ENCODE results near the gene CHST8. TPM values are rescaled to one million over a fixed set of nuclear protein-coding genes. Genes with fewer than 3 reads are reported as not detected.

The CHST8 gene
- total RNA-seq, 2 donors from 2014 or later: 2.7 TPM; not detected in 1

DNA sequence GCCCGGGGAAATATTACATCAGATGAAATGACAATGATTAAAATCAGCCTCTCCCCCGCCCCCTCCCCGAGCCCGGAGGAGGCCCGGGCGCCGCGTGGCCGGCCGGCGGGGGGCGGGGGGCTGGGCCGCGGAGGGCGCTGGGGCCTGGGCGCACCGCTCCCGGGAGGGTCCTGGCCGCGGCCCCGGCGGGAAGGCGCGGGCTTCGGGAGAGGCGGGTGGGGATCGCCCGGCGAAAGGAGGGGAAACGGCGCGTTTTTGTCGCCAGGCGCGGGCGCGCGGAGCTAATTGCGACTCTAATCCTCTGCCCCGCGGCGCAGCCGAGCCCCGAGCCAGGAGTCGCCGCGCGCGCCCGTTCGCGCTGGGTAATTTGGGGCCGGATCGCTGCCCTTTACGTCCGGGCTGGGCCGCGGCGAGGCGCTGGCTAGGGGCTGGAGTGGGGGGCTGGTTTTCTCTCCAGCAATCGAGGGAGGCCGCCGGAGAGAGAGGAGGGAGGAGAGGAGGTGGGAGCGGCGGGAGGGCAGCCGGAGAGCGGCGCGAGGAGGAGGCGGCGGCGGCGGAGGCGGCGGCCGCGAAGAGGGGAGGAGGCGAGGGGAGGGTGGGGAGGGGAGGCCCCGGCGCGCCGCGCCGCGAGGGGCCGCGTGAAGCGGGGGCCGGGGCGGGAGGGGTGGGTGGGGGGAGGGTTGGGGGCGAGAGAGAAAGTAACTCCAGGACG is 174.6 kb downstream of the CHST8 start, which contains the start of gene KCTD15:
Gene KCTD15, plus strand, starts transcription at position 707 of the 712 bp plus-strand sequence. CDS start 3,585 bp downstream, outside the sequence.
- H3K4me1 Mint-ChIP-seq: peaks cover 6% of the 10 kb centered on the region
- H3K27ac Mint-ChIP-seq: peak within 1 kb of the TSS; percentile 2
- DNase-seq: no peak
- H3K4me3 Mint-ChIP-seq: peak within 1 kb of the TSS; percentile 89
- peak; percentile 32 for ATAC-seq
- peaks cover 12% of the 10 kb centered on the region for H3K27me3 Mint-ChIP-seq
- H3K9me3 ChIP-seq (ENCODE audit: control insufficient read depth, low read length, poor library complexity, severe bottlenecking): no peaks in the 10 kb centered on the region
- H3K36me3 Mint-ChIP-seq (ENCODE audit: low read depth): no peaks in the 10 kb centered on the region

DNA sequence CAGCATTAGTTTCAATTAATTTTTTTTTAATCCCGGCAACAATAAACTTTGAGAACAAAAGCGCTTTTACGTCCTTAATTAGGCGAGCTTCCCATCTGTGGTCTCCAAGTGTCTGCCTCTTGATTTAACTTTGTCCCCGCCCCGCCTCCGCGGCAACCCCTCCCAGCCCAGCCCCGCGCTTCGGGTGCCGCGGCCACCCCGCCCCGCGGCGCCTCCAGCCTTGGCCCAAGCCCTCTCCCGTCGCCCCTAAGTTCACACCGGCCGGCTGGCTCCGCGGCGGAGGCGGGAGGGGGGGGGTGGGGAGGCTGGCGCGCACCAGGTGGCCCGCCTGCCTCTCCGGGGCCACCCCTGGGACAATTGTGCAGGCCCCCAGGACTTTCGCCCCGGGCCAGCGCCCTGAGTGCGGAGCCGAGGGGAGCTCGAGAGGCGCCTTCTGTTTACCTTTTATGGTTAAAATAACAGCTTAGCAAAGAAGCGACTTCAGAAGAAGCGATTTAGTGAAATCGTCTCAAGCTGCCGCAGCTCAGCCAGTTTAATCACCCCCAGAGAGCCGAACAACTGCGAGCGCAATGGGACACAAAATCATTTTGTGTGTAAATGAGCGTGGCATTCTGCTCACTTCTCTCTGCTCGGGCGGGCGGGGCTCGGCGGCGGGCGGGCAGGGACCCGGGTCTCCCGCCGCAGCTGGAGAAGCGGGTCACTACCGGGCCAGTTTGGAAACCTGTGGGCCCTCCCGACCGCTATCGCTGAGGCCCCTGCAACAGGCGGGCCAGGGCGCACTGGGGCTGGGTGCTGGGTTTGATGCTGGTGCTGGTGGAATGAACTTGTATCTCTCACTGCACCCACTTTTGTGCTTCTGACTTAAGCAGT is 176.3 kb downstream of the CHST8 start:
- peak; percentile 47 for ATAC-seq
- H3K27me3 Mint-ChIP-seq: peaks cover 6% of the 10 kb centered on the region
- H3K4me1 Mint-ChIP-seq: peaks cover 6% of the 10 kb centered on the region
- no peak for DNase-seq
- H3K27ac Mint-ChIP-seq: peak overlapping the region; percentile 2
- no peaks in the 10 kb centered on the region for H3K36me3 Mint-ChIP-seq (ENCODE audit: low read depth)
- H3K4me3 Mint-ChIP-seq: peak overlapping the region; percentile 89
- H3K9me3 ChIP-seq (ENCODE audit: control insufficient read depth, low read length, poor library complexity, severe bottlenecking): no peaks in the 10 kb centered on the region

DNA sequence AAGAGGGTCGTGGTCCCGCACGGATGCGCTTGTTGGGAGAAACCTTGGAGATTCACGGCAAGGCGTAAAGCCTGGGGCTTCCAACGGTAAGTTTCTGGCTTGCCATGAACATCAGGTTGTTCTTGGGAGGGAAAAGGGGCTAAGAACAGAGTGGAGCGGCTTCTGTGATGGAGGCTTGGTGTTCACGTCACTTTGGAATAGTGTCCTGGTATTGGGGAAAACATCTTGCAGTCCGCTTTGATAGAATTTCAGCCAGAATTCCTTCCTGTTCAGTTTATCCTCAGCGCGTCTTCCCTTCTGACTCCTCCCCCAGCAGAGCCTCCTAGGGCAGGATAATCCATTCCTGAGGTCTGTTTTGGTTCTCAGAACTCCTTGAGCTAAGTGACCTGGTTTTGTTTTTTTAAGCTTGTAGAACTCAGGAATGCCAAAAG is 176.9 kb downstream of the CHST8 start:
- Mint-ChIP-seq H3K4me1 (peaks cover 6% of the 10 kb centered on the region), H3K4me3 (peak overlapping the region; percentile 31), H3K27ac (no peak overlapping the region), H3K36me3 (ENCODE audit: low read depth) (no peaks in the 10 kb centered on the region), H3K27me3 (no peaks in the 10 kb centered on the region)
- no peak for ATAC-seq
- DNase-seq: no peak
- no peaks in the 10 kb centered on the region for H3K9me3 ChIP-seq (ENCODE audit: control insufficient read depth, low read length, poor library complexity, severe bottlenecking)

DNA sequence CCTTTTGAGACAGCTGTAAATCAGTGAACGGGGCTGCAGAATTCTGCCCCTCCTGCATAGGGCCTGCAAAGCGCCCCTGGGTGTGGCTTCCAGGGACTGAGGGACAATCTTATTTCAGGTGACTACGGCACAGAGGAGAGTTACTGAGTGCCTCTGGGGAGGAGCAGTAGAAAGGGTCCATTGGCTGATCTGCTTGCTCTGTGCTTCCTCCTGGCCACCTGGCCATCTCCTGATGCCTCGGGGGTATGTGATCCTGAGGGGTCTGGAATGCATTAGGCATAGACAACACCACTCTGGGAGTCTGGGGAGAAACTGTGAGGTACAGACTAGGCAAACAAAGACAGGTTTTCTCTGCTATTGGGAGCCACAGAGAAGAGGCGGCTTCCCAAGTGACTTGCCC is 177.7 kb downstream of the CHST8 start:
- Mint-ChIP-seq H3K27me3 (no peaks in the 10 kb centered on the region), H3K27ac (peak overlapping the region; percentile 39), H3K36me3 (ENCODE audit: low read depth) (no peaks in the 10 kb centered on the region), H3K4me1 (peaks cover 8% of the 10 kb centered on the region), H3K4me3 (no peak overlapping the region)
- no peak for ATAC-seq
- H3K9me3 ChIP-seq (ENCODE audit: control insufficient read depth, low read length, poor library complexity, severe bottlenecking): no peaks in the 10 kb centered on the region
- no peak for DNase-seq

DNA sequence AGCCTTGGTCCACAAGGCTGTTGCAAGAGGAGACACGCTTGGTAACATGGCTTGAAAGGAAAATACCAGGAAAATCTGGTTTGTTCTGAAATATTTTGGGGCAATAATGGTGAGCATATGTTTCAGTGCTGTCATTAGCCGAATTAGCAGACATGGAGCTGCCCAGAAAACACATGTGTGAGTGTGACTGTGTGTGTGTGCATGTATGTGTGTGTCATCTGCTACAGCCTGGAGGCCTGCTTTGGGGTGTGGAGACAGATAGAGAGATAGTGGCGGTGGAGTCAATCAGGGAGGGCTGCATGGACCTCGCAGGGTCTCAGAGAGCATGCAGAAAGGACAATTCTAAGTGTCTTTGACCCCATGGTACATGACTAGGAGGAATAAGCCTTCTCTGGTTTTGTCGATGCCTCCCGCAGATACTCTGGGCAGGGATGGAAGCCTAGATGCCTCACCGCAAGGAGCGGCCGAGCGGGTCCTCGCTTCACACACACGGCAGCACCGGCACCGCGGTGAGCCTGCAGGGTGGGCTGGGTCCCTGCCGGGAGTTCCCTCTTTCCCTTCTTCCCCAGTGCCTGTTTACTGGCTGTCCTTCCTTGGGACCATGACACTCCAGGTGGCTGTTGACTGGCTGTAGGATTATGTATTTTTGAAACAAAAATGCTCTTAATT is 178.4 kb downstream of the CHST8 start:
- ATAC-seq: no peak
- Mint-ChIP-seq H3K4me1 (peaks cover 8% of the 10 kb centered on the region), H3K27ac (peak overlapping the region; percentile 39), H3K27me3 (no peaks in the 10 kb centered on the region), H3K4me3 (peak overlapping the region; percentile 31), H3K36me3 (ENCODE audit: low read depth) (no peaks in the 10 kb centered on the region)
- no peak for DNase-seq
- H3K9me3 ChIP-seq (ENCODE audit: control insufficient read depth, low read length, poor library complexity, severe bottlenecking): no peaks in the 10 kb centered on the region

DNA sequence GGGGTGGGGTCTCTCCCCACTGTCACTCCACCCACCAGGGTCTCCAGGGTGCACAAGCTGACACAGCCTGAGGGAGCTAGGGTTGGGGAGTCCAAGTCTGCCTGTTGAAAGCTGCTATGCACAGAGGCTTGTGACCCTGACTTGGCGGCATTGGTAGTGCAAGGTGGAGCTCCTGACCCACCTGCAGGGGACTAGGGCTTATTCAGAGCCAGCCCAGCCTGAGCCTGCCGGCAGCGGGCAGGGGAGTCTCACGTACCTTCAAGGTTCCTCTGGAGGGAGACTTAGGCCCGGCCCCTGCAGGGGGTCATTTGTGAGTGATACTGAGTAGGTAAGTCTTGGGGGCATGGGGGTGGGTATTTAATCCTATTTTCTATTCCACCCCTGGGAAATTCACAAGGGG is 179.7 kb downstream of the CHST8 start:
- DNase-seq (no peak), ATAC-seq (no peak)
- no peaks in the 10 kb centered on the region for H3K9me3 ChIP-seq (ENCODE audit: control insufficient read depth, low read length, poor library complexity, severe bottlenecking)
- no peaks in the 10 kb centered on the region for H3K27me3 Mint-ChIP-seq
- no peaks in the 10 kb centered on the region for H3K36me3 Mint-ChIP-seq (ENCODE audit: low read depth)
- peak overlapping the region; percentile 39 for H3K27ac Mint-ChIP-seq
- no peak overlapping the region for H3K4me3 Mint-ChIP-seq
- H3K4me1 Mint-ChIP-seq: peaks cover 14% of the 10 kb centered on the region

DNA sequence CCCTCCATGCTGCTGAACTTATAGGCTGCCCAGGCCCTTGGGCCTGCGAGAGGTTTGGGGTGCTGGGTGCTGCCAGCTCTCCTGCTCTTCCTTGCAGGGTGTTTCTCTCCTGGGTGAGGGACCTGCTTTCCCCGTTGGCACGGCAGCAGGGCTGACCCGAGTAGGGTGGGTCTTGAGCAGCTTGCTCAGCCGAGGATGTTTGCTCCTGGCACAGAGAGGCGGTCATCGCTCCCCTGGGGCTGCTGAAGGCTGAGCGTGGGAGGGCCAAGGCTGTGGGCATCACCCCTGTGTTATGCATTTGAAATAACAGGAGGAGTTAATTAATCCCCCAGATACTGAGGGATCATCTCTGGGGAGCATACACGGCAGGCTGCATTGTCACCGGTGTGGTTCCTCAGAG is 180.2 kb downstream of the CHST8 start:
- Mint-ChIP-seq H3K27ac (peak overlapping the region; percentile 62), H3K4me3 (no peak overlapping the region), H3K36me3 (ENCODE audit: low read depth) (no peaks in the 10 kb centered on the region), H3K27me3 (no peaks in the 10 kb centered on the region), H3K4me1 (peaks cover 20% of the 10 kb centered on the region)
- no peaks in the 10 kb centered on the region for H3K9me3 ChIP-seq (ENCODE audit: control insufficient read depth, low read length, poor library complexity, severe bottlenecking)
- DNase-seq (no peak), ATAC-seq (no peak)

DNA sequence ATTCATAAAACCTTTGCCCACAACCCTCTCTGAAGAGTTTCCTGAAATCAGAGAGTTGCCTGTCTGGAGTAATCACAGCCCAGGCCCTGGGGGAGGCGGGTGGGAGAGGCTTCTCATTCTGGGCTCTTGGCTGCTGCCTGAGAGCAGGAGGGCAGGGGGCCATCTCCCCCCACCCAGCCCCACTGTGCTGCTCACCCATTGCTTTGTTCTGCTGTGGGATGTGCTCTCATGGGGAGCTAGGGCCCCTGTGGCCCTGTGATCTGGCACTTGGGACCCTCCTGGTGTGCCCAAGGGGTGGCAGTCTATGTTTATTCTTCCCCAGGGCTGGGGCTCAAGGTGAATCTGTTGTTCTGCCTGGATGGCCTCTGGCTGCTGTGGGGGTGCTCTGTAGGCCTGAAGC is 181.0 kb downstream of the CHST8 start:
- Mint-ChIP-seq H3K4me3 (no peak overlapping the region), H3K27ac (peak overlapping the region; percentile 77), H3K27me3 (no peaks in the 10 kb centered on the region), H3K36me3 (ENCODE audit: low read depth) (no peaks in the 10 kb centered on the region), H3K4me1 (peaks cover 20% of the 10 kb centered on the region)
- ATAC-seq: no peak
- no peaks in the 10 kb centered on the region for H3K9me3 ChIP-seq (ENCODE audit: control insufficient read depth, low read length, poor library complexity, severe bottlenecking)
- no peak for DNase-seq

DNA sequence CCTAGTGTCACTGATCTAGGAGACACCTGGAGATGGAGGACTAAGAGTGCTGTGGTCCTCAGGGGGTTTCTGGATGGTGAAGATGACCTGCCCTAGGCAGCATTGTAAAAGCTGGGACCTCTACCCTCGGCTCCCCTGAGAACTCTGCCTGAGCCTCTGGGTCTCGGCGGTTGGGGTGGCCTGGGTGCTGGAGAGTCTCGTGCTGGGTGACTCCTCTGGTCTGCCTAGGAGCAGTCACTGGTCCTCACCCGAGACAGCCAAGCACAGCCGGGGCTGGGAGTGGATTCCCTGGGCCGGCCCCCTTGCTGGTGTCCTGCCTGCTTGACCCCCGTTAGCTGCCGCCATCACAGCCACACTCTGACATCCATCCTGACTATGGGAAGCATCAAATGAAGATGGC is 181.6 kb downstream of the CHST8 start:
- DNase-seq: no peak
- peaks cover 24% of the 10 kb centered on the region for H3K4me1 Mint-ChIP-seq
- H3K27ac Mint-ChIP-seq: peak overlapping the region; percentile 77
- H3K36me3 Mint-ChIP-seq (ENCODE audit: low read depth): no peaks in the 10 kb centered on the region
- no peaks in the 10 kb centered on the region for H3K27me3 Mint-ChIP-seq
- no peaks in the 10 kb centered on the region for H3K9me3 ChIP-seq (ENCODE audit: control insufficient read depth, low read length, poor library complexity, severe bottlenecking)
- no peak overlapping the region for H3K4me3 Mint-ChIP-seq
- ATAC-seq: no peak

DNA sequence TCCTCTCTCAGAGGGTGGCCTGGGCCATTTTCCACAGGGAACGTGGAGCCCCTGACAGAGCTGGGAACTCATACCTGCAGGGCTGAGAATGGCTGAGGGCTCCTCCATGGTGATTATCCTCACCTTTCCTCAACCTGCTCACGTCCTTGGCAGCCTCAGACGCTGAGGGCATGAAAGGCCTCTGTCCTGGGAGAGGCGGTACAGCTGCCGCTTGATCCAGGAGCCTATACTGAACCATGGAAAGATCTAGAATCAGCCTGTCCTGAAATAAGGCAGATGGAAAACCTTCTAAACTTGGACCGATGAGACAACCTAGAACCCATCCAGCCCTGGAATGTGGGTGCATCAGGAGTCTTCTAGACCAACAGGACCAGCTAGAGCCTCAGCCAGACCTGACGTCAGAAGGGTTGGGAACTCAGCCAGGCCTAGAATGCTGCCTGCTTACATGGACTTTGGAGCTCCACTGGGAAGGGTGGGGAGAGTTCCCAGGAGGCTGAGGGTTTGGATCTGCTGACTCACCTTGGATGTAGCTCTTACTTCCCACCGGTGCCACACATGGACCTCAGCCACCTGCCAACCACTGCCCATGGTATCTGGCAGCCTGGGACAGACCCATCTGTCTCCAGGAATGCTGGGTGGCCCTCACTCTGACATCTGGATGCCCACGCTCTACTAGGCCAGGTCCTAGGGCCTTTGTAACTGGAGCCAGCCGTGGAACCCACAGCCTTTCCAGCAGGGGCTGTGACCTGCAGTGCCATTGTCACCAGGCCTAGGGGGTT is 182.5 kb downstream of the CHST8 start:
- ATAC-seq (no peak), DNase-seq (no peak)
- H3K9me3 ChIP-seq (ENCODE audit: control insufficient read depth, low read length, poor library complexity, severe bottlenecking): no peaks in the 10 kb centered on the region
- peaks cover 27% of the 10 kb centered on the region for H3K4me1 Mint-ChIP-seq
- no peaks in the 10 kb centered on the region for H3K36me3 Mint-ChIP-seq (ENCODE audit: low read depth)
- no peaks in the 10 kb centered on the region for H3K27me3 Mint-ChIP-seq
- H3K4me3 Mint-ChIP-seq: no peak overlapping the region
- no peak overlapping the region for H3K27ac Mint-ChIP-seq

DNA sequence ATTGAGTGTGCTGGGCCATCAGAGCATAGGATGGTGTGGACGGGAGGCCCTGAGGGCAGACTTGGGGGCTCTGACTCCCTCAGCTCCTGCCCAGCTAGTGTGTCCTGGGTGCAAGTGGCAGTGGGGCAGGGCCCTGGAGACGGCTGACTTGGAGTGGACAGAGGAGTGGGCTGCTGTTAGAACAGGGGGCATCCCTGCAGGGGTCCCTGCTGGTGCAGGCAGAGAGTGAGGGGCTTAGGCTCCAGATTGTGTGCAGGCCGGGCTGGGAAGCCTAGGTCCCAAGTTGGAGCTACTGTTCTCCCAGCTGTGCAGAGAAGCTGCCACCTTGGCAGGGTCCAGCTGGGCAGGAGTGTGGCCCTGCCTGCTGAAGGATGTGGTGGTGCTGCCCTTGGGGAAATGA is 183.6 kb downstream of the CHST8 start:
- DNase-seq (no peak), ATAC-seq (no peak)
- H3K27me3 Mint-ChIP-seq: no peaks in the 10 kb centered on the region
- H3K36me3 Mint-ChIP-seq (ENCODE audit: low read depth): no peaks in the 10 kb centered on the region
- H3K9me3 ChIP-seq (ENCODE audit: control insufficient read depth, low read length, poor library complexity, severe bottlenecking): no peaks in the 10 kb centered on the region
- peaks cover 24% of the 10 kb centered on the region for H3K4me1 Mint-ChIP-seq
- peak overlapping the region; percentile 81 for H3K27ac Mint-ChIP-seq
- no peak overlapping the region for H3K4me3 Mint-ChIP-seq

DNA sequence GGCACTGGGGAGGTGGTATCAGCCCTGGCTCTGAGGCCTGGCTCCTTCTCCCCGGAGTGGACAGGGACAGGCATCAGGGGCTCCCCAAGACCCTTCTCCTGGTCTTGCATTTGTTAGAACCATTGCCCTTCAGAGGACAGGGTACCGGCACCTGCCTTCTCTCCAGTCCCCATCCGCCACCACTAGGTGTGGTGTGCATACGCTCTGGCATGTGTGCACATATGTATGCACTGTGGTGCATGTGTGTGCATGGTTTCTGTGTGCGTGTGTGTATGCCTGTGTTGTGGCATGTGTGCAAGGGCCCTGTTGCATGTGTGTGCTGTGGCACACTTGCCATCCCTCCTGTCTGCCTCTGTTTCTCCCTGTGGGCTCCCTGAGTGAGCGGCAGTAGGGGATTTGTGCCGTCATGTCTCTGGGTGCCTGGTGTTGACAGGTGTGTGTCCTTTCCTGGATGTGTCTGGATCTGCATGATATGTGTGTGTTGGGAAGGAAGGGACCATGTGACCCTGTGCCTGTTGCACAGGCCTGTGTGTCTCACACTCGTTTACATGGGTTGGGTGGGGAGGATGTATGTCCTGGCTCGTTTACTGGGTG is 184.2 kb downstream of the CHST8 start:
- Mint-ChIP-seq H3K4me3 (peak overlapping the region; percentile 77), H3K27me3 (no peaks in the 10 kb centered on the region), H3K4me1 (peaks cover 24% of the 10 kb centered on the region), H3K36me3 (ENCODE audit: low read depth) (no peaks in the 10 kb centered on the region), H3K27ac (peak overlapping the region; percentile 81)
- peak; percentile 18 for ATAC-seq
- no peak for DNase-seq
- H3K9me3 ChIP-seq (ENCODE audit: control insufficient read depth, low read length, poor library complexity, severe bottlenecking): no peaks in the 10 kb centered on the region

Data from T-helper 17 cell (primary cell).